H1 (cell line): Measurements from ENCODE around the gene OR10G2. TPM values are rescaled to one million over a fixed set of nuclear protein-coding genes. Genes with fewer than 3 reads are reported as not detected.

Source experiments
- CTCF ChIA-PET: fragments of 300-600 bp; sonication (Branson Sonifier 250); formaldehyde crosslinking; loops from one replicate; lab custom pipeline; 2021; ENCODE audit not compliant: partially characterized antibody; lab: Charles Lee
- POLR2A ChIA-PET: fragments of 300-600 bp; sonication (Branson Sonifier 250); formaldehyde crosslinking; loops from one replicate; lab custom pipeline; 2021; ENCODE audit warnings: inconsistent platforms; ENCODE audit not compliant: partially characterized antibody; lab: Charles Lee
- DNase-seq, 2 experiments: peaks; one replicate each; pipeline versions ENCODE4 v3.0.0 to v3.0.0-alpha.2; 2010 to 2022; ENCODE audit warnings: low spot score in 2 of 2, low read depth in 1 of 2, mixed read lengths in 1 of 2
- FAIRE-seq: peaks from 2 replicates; lab custom pipeline; 2011; peaks lifted over from hg19 to GRCh38; lab: Jason Lieb, UNC
- H2AFZ ChIP-seq: 2 replicates; pipeline ENCODE4 v1.8.1; 2012; ENCODE audit warnings: low read length, inconsistent platforms
- H2AK5ac ChIP-seq: 2 replicates; pipeline ENCODE4 v1.6.1; 2013; ENCODE audit warnings: low read depth, low read length
- H2BK120ac ChIP-seq: replicated peaks from 2 replicates; pipeline ENCODE3; 2013; ENCODE audit warnings: low read depth, low read length, inconsistent platforms
- H2BK12ac ChIP-seq: 2 replicates; pipeline ENCODE4 v1.6.1; 2013; ENCODE audit warnings: low read depth, low read length
- H2BK15ac ChIP-seq: 2 replicates; pipeline ENCODE4 v1.6.1; 2013; ENCODE audit warnings: low read length
- H2BK20ac ChIP-seq: 2 replicates; pipeline ENCODE4 v1.6.1; 2013; ENCODE audit warnings: low read length
- H2BK5ac ChIP-seq: 2 replicates; pipeline ENCODE4 v1.6.1; 2013; ENCODE audit warnings: low read depth, low read length
- H3K14ac ChIP-seq: 2 replicates; pipeline ENCODE4 v1.6.1; 2013; ENCODE audit warnings: inconsistent platforms; ENCODE audit not compliant: insufficient read length
- H3K18ac ChIP-seq: 2 replicates; pipeline ENCODE4 v1.6.1; 2013; ENCODE audit warnings: low read length; ENCODE audit errors: extremely low read depth
- H3K23ac ChIP-seq: 2 replicates; pipeline ENCODE4 v1.6.1; 2013; ENCODE audit warnings: inconsistent platforms; ENCODE audit not compliant: insufficient read length
- H3K23me2 ChIP-seq: 2 replicates; pipeline ENCODE4 v1.6.1; 2013; ENCODE audit warnings: low read depth, low read length
- H3K27ac ChIP-seq: 2 replicates; pipeline ENCODE4 v1.6.1; 2011; ENCODE audit warnings: low read depth, low read length, inconsistent platforms
- H3K27me3 ChIP-seq, 4 experiments: replicated peaks in 1 of 4; 1 replicate in 1 of 4; 2 replicates in 3 of 4; pipeline versions ENCODE4 v1.6.1 to v1.8.1; 2011 to 2013; ENCODE audit warnings: low read length in 3 of 4, mild to moderate bottlenecking in 3 of 4, inconsistent platforms in 2 of 4, mixed read lengths in 2 of 4, moderate library complexity in 1 of 4; ENCODE audit not compliant: control insufficient read depth in 3 of 4, insufficient read depth in 3 of 4; ENCODE audit errors: extremely low read depth in 1 of 4
- H3K36me3 ChIP-seq, 4 experiments: 2 replicates each; pipeline versions ENCODE4 v1.6.1 to v1.8.1; 2011 to 2013; ENCODE audit warnings: mild to moderate bottlenecking in 4 of 4, low read length in 3 of 4, moderate library complexity in 2 of 4, control low read depth in 1 of 4, inconsistent platforms in 1 of 4; ENCODE audit not compliant: insufficient read depth in 4 of 4, control insufficient read depth in 2 of 4
- H3K4ac ChIP-seq: replicated peaks from 2 replicates; pipeline ENCODE3; 2013; ENCODE audit warnings: low read length, low read depth, mixed read lengths, inconsistent platforms; ENCODE audit not compliant: insufficient read length
- H3K4me1 ChIP-seq, 4 experiments: replicated peaks in 1 of 4; 1 replicate in 1 of 4; 2 replicates in 3 of 4; pipeline versions ENCODE4 v1.6.1 to v1.8.1; 2011 to 2013; ENCODE audit warnings: low read length in 3 of 4, inconsistent platforms in 2 of 4, mixed read lengths in 1 of 4; ENCODE audit not compliant: insufficient read depth in 4 of 4, control insufficient read depth in 3 of 4
- H3K4me2 ChIP-seq, 2 experiments: 2 replicates each; pipeline versions ENCODE4 v1.6.1 to v1.8.1; 2011 to 2013; ENCODE audit warnings: low read depth in 2 of 2, low read length in 2 of 2, control low read depth in 1 of 2, inconsistent platforms in 1 of 2, mild to moderate bottlenecking in 1 of 2; ENCODE audit not compliant: insufficient read depth in 1 of 2
- H3K4me3 ChIP-seq, 4 experiments: fragments of 200-600, 300-600 bp in 1 of 4; sonication (generic), shearing (Covaris generic), sonication (Bioruptor Twin) in 1 of 4; 2 replicates each; pipeline versions ENCODE4 v1.5.1 to v1.8.1; 2011 to 2016; ENCODE audit warnings: low read length in 4 of 4, low read depth in 3 of 4, control low read depth in 2 of 4, inconsistent platforms in 2 of 4, mild to moderate bottlenecking in 2 of 4, mixed read lengths in 1 of 4, moderate library complexity in 1 of 4; ENCODE audit not compliant: insufficient read depth in 2 of 4; ENCODE audit errors: extremely low read depth in 1 of 4
- H3K56ac ChIP-seq: replicated peaks from 2 replicates; pipeline ENCODE3; 2013; ENCODE audit warnings: low read depth, mild to moderate bottlenecking, mixed read lengths, low read length, inconsistent platforms; ENCODE audit not compliant: insufficient read length
- H3K79me1 ChIP-seq: 2 replicates; pipeline ENCODE4 v1.6.1; 2013; ENCODE audit warnings: low read depth, low read length, control low read depth
- H3K79me2 ChIP-seq, 2 experiments: 2 replicates each; pipeline versions ENCODE4 v1.6.1 to v1.8.1; 2012 to 2013; ENCODE audit warnings: low read length in 2 of 2, mild to moderate bottlenecking in 2 of 2, inconsistent platforms in 1 of 2; ENCODE audit not compliant: insufficient read depth in 2 of 2, control insufficient read depth in 1 of 2
- H3K9ac ChIP-seq, 4 experiments: replicated peaks in 1 of 4; 1 replicate in 1 of 4; 2 replicates in 3 of 4; pipeline versions ENCODE4 v1.6.1 to v1.8.1; 2011 to 2013; ENCODE audit warnings: low read depth in 3 of 4, low read length in 3 of 4, control low read depth in 2 of 4, mild to moderate bottlenecking in 2 of 4, moderate library complexity in 2 of 4, inconsistent platforms in 1 of 4; ENCODE audit errors: extremely low read depth in 1 of 4
- H3K9me3 ChIP-seq, 2 experiments: 2 replicates each; pipeline versions ENCODE4 v1.6.1 to v1.8.1; 2012 to 2013; ENCODE audit warnings: mild to moderate bottlenecking in 2 of 2, moderate library complexity in 2 of 2, control low read depth in 1 of 2, inconsistent platforms in 1 of 2, low read depth in 1 of 2, low read length in 1 of 2, mixed read lengths in 1 of 2; ENCODE audit not compliant: insufficient read depth in 2 of 2
- H4K20me1 ChIP-seq, 2 experiments: replicated peaks in 1 of 2; 2 replicates each; pipeline versions ENCODE3 to v1.8.1; 2011 to 2013; ENCODE audit warnings: inconsistent platforms in 2 of 2, low read length in 2 of 2, mild to moderate bottlenecking in 1 of 2; ENCODE audit not compliant: insufficient read depth in 2 of 2, control insufficient read depth in 1 of 2
- H4K5ac ChIP-seq: 2 replicates; pipeline ENCODE4 v1.6.1; 2013; ENCODE audit warnings: low read length, low read depth, mixed read lengths, inconsistent platforms; ENCODE audit not compliant: insufficient read length
- H4K8ac ChIP-seq: 2 replicates; pipeline ENCODE4 v1.8.0; 2013; ENCODE audit warnings: mild to moderate bottlenecking, moderate library complexity, low read length, inconsistent platforms; ENCODE audit not compliant: insufficient read depth; ENCODE audit errors: extremely low read depth
- H4K91ac ChIP-seq: replicated peaks from 2 replicates; pipeline ENCODE3; 2013; ENCODE audit warnings: low read length, mixed read lengths, inconsistent platforms; ENCODE audit not compliant: insufficient read length
- ATF3 ChIP-seq: IDR thresholded peaks from 2 replicates; pipeline ENCODE4 v1.6.1; 2011; ENCODE audit warnings: low read depth, mild to moderate bottlenecking, low read length; ENCODE audit not compliant: insufficient read depth
- BCL11A ChIP-seq, 2 experiments: IDR thresholded peaks; one replicate each; pipeline ENCODE4 v1.6.1; 2011; ENCODE audit warnings: low read depth in 2 of 2, low read length in 2 of 2, mild to moderate bottlenecking in 2 of 2
- BRCA1 ChIP-seq: IDR thresholded peaks from 2 replicates; pipeline ENCODE4 v1.6.1; 2012; ENCODE audit warnings: low read depth, low read length, improper control_type of control experiment
- CEBPB ChIP-seq: IDR thresholded peaks from 2 replicates; pipeline ENCODE4 v1.6.1; 2012; ENCODE audit warnings: low read depth, low read length
- KDM4A ChIP-seq: IDR thresholded peaks from one replicate; pipeline ENCODE4 v1.7.1; 2012; ENCODE audit warnings: low read depth, mild to moderate bottlenecking, moderate library complexity, low read length, inconsistent platforms; ENCODE audit not compliant: severe bottlenecking
- NANOG ChIP-seq: IDR thresholded peaks from 2 replicates; pipeline ENCODE4 v1.6.1; 2011; ENCODE audit warnings: low read length, low read depth, mild to moderate bottlenecking, inconsistent platforms; ENCODE audit not compliant: insufficient read depth, poor library complexity, severe bottlenecking
- POLR2AphosphoS5 ChIP-seq: IDR thresholded peaks from 2 replicates; pipeline ENCODE4 v1.6.1; 2011; ENCODE audit warnings: low read depth, low read length
- RBBP5 ChIP-seq: IDR thresholded peaks from 2 replicates; pipeline ENCODE4 v1.7.1; 2012; ENCODE audit warnings: low read depth, mild to moderate bottlenecking, inconsistent platforms, low read length, moderate library complexity, borderline replicate concordance
- SP4 ChIP-seq: IDR thresholded peaks from 2 replicates; pipeline ENCODE4 v1.6.1; 2012; ENCODE audit warnings: low read length, inconsistent platforms
- WGBS, 2 experiments: shearing (Covaris generic) in 1 of 2; methylation state at CpG; one replicate each; pipeline versions ENCODE4 v1.1.6 to v1.1.7; 2013 to 2015; ENCODE audit warnings: low lambda C conversion rate in 2 of 2, mixed read lengths in 2 of 2, inconsistent platforms in 1 of 2, low coverage in 1 of 2, missing lambda C conversion rate in 1 of 2; ENCODE audit not compliant: insufficient replicate concordance in 2 of 2, insufficient coverage in 1 of 2, insufficient read length in 1 of 2; ENCODE audit errors: extremely low coverage in 1 of 2, missing lambda C conversion rate in 1 of 2; 5-methylcytosine and 5-hydroxymethylcytosine counted together
- polyA plus RNA-seq, 7 experiments: library from polyadenylated mRNA; depleted of rRNA in 3 of 7; stranded (reverse) in 5 of 7; unstranded in 2 of 7; fragments of >200 nt in 5 of 7; fragments of 200-250 nt in 2 of 7; gene quantifications; 1 replicate in 5 of 7; 2 replicates in 1 of 7; 4 replicates in 1 of 7; pipeline versions ENCODE4 v1.2.1 to v1.2.3, GENCODE V29; 2011 to 2013; ENCODE audit warnings: missing spikeins in 2 of 7, mixed read lengths in 2 of 7
- total RNA-seq: library from RNA; stranded (reverse); fragmentation: NEBNext Ultra II Directional; extraction: Animal tissue kit (Norgen Biotek cat#: 25700); gene quantifications from 2 replicates; pipeline ENCODE4 v1.2.1, GENCODE V29; 2021
- TF ChIP-seq, protein P1 (sequence below): IDR thresholded peaks from 2 replicates; pipeline ENCODE4 v1.6.1; 2012; ENCODE audit warnings: inconsistent platforms

The OR10G2 gene
- total and polyA plus RNA-seq, 2 of the 8 experiments (the other 6 are each of a cell fraction or from before 2014, with no cell fraction given): not detected

DNA sequence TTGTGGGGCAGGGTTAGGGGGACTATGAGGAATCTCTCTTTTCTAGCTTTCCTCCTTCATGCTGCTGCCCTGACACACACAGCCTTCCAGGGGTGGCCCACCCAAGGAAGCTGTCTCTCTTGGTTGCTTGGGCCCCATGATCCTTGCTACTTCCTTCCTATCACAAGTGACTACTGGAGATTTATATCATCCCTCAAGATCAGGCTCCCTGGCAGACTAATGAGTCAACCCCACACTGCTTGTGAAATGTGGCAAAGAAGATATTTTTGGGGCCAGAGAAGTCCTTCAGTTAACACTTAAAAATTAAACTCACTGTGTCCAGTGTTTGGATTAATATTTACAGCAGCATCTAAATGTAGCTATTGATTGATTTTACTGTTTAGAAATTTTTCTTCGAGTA lies 37.4 kb upstream of the OR10G2 start:
- FAIRE-seq (no peak), DNase-seq (no peak)
- no peak overlapping the region for H2BK5ac ChIP-seq
- CTCF ChIA-PET: interaction anchor here (0.7 to 1.6 kb wide), 2 partner anchors 31 to 96 kb away, joined by 3 to 6 read pairs; no protein-coding TSS in a partner anchor
- H3K23ac ChIP-seq: no peak overlapping the region
- H2BK15ac ChIP-seq: no peak overlapping the region
- no peak overlapping the region for H4K5ac ChIP-seq
- no peaks in the 10 kb centered on the region for H4K20me1 ChIP-seq
- no peaks in the 10 kb centered on the region for H3K23me2 ChIP-seq
- no peak overlapping the region for H3K18ac ChIP-seq
- H4K91ac ChIP-seq: no peak overlapping the region
- H3K56ac ChIP-seq: no peak overlapping the region
- 100% methylated on average over 1 of the region's 1 CpG; no CpG with 5 or more reads in 1 of the 2 experiments for WGBS, 2 experiments
- no peaks in the 10 kb centered on the region for H3K4me1 ChIP-seq
- no peak overlapping the region for H3K27ac ChIP-seq
- H2AK5ac ChIP-seq: no peak overlapping the region
- no peaks in the 10 kb centered on the region for H3K36me3 ChIP-seq
- no peaks in the 10 kb centered on the region for H3K79me1 ChIP-seq
- H3K4ac ChIP-seq: no peak overlapping the region
- H3K79me2 ChIP-seq: no peaks in the 10 kb centered on the region
- no peak overlapping the region for H2BK12ac ChIP-seq
- H3K4me3 ChIP-seq: no peak overlapping the region
- no peaks in the 10 kb centered on the region for H3K9me3 ChIP-seq
- no peaks in the 10 kb centered on the region for H3K27me3 ChIP-seq
- no peak overlapping the region for H4K8ac ChIP-seq
- H3K14ac ChIP-seq: no peak overlapping the region
- no peak overlapping the region for H2BK20ac ChIP-seq
- H3K4me2 ChIP-seq: no peak overlapping the region
- POLR2A ChIA-PET: no interaction called here
- no peak overlapping the region for H2BK120ac ChIP-seq
- H2AFZ ChIP-seq: no peak overlapping the region
- H3K9ac ChIP-seq: no peak overlapping the region
- TF ChIP-seq CEBPB (no peak), BRCA1 (no peak), RBBP5 (no peak), NANOG (no peak), KDM4A (no peak), ATF3 (no peak), SP4 (no peak), BCL11A (IDR thresholded peaks at IDR 0.05; ENCODE audit: low read depth in 2 of 2, low read length in 2 of 2) (no peak), POLR2AphosphoS5 (no peak)
- TF ChIP-seq, protein P1, sequence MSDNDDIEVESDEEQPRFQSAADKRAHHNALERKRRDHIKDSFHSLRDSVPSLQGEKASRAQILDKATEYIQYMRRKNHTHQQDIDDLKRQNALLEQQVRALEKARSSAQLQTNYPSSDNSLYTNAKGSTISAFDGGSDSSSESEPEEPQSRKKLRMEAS: no peak
